Stimulated activated CD4-positive, alpha-beta T cell treated with anti-CD3 and anti-CD28 coated beads, TNF-alpha, amount 100 ng/mL, for 1 hour (primary cell): ENCODE data around the gene ELN.
"Not testable (repeated sequence)": the region's sequence is repeated elsewhere in the genome, so short reads cannot be mapped to it uniquely, and the experiment has no call there.

Experiments used
- DNase-seq, 3 donors: peaks; one replicate each; pipeline ENCODE4 v3.0.0-alpha.2; 2020; ENCODE audit warnings: low read depth in 3 of 3, low spot score in 1 of 3

Gene ELN

DNA sequence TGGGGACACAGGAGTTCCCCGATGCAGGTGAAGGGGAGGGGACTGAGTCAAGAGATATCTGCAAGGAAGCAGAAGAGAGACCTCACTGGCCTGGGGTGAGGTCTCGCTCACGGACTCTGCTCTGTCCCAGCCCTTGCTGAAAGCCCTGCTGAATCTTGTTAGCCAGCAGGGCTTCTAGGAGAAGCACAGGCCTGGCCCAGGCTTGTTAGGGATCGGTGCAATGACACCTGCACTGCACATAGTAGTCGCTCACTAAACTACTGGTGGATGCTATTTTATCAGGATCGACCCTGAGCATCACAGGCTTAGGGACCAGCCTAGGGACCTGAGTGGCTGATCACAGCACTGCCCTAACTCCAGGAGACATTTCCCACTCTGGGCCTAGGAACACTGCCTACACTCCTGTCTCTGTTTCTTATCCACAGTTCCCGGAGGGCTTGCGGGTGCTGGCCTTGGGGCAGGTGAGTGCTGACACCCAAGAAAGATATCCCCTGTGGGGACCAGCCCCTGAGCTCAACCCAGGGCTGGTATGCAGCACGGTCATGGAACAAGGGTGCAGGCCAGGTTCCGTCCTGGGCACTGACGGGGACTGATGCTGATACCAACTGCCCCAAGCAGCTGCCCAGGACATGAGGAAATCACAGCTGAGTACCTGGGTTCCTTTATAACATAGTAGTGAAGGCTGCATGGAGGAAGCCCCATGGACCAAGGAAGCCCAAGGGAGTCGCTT lies 13.0 kb downstream of the ELN start:
- no peak for DNase-seq

DNA sequence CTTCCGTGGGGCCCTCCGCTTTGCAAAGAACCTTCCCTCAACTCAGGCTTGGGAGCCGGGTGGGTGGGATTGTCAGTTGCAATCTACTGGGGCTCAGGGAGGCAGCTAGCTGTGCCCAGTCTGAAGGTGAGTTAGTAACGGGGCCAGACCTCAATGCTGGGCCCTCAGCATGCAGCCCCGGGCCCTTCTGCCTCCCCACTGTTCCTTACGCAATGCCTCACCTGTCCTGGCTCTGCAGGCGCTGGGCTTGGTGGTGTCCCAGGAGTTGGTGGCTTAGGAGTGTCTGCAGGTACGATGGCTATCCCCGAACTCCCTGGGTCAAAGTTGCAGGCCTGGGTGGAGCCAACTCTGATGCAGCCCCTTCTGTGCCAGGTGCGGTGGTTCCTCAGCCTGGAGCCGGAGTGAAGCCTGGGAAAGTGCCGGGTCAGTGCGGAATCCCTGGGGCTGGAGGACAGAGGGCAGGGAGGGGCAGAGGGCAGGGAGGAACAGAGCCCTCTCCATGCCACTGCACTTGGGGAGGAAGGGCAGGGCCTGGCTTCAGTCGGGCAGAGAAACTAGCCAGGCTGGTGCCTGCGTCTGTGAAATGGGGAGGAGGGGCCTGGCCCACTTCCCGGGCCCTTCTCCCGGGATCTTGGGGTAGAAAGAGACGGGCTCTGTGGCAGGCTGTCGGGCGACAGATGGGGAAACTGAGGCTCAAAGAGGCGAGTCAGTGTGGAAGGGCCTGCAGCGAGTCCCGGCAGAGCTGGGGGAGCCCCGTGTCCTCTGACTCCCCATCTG lies 15.0 kb downstream of the ELN start:
- no peak for DNase-seq

DNA sequence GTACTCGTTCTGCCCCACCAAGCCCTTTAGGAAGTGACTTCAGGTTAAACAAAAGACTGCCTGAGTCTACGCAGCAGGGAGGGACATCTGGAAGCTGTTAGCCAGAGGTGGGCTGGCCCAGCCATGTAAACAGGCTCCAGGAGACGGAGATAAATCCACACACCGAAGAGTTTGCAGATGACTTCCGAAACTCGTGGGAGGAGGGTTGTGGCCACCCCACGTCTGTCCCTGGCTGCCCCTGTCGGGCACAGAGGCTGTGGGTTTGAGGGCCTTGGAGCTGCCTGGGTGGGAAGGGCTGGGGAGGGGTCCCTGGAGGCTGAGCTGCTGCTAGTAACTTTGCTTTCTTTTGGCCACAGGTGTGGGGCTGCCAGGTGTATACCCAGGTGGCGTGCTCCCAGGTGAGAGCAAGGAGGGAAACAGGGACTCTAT lies 15.6 kb downstream of the ELN start:
- DNase-seq, result no peak

DNA sequence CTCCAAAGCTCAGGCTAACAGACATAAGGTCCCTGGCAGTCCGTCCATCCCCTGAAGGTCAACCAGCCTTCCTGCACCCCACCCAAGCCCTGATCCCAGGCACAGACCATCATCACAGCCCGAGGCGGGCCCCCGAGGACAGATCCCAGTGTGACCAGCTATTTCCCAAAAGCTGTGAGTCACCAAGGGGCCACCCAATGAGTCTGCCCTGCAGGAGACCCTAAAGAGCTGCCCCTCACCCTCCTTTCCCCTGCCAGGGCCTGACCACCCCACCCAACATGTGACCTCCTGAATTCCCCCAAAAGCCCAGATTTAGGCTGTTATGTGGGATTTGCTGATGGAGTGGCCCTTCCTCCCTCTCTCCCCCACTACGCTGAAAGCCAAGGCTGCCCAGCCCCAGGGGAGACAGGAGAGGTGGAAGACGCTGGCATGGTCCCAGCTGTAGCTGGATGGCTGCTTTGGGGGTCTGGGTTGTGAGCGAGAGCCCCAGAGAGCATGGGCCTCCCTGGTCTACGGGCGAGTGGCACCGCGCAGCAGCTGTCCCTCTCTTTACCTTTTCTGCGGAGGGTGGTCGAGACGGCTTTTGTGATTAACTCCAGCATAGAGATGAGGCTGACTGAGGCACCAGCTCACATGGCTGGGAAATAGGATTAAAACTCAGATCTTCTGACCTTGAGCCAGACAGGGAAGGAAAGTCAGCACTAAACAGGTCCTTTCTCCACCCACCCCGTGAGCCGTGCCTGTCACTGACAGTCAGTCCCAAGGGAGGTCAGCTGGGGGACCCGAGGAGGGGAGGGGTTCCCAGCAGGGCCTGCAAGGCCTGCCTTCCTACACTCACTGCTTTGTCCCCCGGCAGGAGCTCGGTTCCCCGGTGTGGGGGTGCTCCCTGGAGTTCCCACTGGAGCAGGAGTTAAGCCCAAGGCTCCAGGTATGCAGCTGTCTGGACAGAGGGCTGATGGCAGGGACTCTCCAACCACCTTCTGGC lies 16.7 kb downstream of the ELN start:
- DNase-seq, result no peak

DNA sequence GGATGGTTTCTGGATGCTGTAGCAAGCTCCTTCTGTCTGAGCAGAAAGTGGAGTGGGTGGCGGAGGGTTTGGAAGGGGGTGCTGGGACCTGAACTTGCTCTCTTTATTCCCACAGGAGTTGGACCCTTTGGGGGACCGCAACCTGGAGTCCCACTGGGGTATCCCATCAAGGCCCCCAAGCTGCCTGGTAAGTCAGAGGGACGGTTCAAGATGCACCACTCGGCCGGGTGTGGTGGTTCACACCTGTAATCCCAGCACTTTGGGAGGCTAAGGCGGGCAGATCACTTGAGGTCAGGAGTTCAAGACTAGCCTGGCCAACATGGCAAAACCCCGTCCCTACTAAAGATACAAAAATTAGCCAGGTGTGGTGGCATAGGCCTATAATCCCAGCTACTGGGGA lies 18.6 kb downstream of the ELN start:
- not testable (repeated sequence) for DNase-seq

DNA sequence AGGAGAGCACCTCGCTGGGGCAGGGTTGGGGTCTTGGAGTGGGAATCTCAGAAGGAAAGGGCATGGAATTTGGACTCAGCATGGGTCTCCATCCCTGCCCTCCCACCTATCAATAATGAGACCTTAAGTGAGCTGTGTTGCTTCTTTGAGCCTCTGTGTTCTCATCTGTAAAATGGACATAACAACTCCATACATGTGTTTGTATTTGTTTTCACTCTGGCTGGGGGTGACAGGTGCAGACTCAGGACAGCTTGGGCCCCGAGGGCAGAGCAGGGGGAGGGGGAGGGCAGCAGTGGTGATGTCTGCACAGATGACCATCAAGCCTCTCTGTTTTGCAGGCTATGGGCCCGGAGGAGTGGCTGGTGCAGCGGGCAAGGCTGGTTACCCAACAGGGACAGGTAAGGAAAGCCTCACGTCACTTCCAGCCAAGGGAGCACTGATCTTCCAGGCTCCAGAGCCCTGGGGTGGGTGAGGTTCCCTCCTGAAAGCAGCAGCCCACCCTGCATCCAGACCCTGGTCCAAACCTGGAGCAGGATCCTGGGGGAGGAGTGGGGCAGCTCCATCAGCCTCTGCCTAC lies 19.9 kb downstream of the ELN start:
- no peak for DNase-seq

DNA sequence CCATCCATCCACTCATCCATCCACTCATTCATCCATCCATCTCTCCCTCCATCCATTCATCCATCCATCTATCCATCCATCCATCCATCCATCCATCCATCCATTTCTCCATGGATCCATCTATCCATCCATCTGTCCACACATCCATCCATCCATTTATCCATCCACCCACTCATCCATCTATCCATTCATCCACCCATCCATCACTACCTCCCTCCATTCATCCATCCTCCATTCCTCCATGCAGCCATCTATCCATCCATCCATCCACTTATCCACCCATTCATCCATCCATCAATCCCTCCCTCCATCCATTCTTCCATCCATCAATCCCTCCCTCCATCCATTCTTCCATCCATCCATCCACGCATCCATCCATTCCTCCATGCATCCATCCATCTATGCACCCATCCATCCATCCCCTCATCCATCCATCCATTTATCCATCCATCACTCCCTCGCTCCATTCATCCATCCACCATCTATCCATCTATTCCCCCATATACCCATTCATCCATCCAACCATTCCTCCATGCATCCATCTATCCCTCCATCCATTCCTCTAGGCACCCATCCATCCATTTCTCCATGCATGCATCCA lies 21.1 kb downstream of the ELN start:
- no peak for DNase-seq

DNA sequence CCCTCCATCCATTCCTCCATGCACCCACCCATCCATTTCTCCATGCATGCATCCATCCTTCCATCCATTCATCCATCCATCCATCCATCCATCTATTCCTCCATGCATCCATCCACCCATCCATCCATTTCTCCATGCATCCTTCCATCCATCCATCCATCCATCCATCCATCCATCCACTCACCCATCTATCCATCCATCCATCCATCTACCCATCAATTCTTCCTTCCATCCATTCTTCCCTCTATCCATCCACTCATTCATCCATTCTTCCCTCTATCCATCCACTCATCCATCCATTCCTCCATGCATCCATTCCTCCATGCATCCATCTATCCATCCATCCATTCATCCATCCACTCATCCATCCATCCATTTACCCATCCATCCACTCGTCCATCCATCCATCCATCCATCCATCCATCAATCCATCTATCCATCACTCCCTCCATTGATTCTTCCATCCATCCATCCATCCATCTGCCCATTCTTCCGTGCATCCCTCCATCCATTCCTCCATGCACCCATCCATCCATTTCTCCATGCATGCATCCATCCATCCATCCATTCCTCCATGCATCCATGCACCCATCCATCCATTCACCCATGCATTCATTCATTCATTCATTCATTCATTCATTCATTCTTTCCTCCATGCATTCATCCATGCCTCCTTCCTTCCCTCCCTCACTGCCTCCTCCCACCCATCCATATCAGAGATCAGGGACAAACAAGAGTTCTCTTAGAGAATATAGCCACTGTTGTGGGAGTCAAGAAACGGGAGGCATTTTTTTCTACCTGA lies 22.2 kb downstream of the ELN start:
- DNase-seq, result no peak

DNA sequence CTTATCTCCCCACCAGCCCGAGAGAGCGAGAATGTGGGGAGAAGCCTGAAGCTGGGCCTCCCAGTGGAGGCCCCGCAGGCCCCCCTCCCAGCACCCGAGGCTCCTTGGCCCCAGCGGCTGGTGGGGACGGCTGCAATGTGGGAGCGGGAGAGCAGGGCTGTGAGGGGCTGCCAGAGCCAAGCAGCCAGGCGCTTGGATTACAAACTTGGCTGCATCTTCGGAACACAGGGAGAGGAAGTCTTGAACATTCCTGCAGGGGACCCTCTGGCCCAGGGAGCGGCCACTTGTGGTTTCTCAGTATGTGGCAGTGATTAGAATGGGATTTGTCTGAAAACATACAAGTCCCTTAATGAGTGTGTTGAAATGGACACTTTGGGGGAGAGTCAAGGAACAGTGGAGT lies 23.2 kb downstream of the ELN start:
- DNase-seq, result no peak

DNA sequence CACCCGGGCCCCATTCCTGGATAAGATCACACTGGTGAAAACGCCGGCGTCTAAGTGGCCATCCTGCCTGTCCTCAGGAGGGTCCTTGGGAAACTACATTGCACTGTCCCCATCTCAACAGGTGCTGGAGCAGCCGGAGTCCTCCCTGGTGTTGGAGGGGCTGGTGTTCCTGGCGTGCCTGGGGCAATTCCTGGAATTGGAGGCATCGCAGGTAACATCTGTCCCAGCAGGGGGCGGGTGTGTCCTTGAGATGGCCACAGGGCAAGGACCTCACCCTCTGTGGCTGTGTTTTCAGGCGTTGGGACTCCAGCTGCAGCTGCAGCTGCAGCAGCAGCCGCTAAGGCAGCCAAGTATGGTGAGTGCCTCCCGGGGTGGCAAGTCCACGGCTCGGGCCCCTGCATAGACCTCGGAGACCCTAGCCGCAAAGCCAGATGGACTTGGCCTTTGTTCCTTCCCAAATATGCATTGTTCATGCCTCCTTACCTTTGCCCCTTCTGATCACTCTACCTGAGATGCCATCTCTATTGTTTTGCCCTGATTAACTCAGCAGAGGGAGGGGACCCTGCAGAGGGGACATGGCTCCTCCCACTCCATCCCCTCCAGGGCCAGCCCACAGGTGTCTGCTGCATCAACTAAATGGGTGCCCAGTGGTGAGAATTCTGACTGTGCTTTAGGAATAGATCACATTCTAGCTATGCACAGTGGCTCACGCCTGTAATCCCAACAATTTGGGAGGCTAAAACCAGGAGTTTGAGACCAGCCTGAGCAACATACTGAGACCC lies 23.8 kb downstream of the ELN start:
- DNase-seq, result no peak

DNA sequence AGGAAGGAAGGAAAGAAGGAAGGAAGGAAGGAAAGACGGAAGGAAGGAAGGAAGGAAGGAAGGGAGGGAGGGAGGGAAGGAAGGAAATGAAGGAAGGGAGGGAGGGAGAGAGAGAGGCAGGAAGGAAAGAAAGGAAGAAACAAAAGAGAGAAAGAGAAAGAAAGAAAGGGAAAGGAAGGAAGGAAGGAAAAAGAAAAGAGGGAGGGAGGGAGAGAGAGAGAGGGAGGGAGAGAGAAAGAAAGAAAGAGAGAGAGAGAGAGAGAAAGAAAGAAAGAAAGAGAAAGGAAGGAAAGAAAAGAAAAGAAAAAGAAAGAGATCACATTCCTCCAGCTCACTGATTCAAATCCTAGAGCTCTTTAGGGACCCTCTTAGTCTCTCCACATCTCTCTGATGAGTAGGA lies 24.7 kb downstream of the ELN start:
- no peak for DNase-seq

DNA sequence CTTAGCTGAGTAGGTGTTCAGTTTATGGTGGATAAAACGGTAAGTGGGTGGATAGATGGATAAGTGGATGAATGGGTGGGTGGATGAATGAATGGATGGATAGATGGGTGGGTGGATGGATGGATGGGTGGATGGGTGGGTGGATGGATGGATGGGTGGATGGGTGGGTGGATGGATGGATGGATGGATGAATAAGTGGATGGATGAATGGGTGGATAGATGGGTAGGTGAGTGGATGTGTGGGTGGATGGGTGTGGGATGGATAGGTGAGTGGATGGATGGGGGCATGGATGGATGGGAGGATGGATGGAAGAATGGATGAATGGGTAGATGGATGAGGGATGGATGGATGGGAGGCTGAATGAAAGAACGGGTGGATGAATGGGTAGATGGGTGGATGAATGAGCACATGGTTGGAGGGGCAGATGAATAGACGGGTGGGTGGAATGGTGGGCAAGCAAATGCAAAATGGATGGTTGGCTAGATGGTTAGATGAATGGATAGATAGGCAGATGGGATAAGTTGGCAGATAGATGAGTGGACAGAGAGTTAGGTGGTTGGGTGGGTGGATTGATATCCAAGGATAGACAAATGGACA lies 25.7 kb downstream of the ELN start:
- no peak for DNase-seq

DNA sequence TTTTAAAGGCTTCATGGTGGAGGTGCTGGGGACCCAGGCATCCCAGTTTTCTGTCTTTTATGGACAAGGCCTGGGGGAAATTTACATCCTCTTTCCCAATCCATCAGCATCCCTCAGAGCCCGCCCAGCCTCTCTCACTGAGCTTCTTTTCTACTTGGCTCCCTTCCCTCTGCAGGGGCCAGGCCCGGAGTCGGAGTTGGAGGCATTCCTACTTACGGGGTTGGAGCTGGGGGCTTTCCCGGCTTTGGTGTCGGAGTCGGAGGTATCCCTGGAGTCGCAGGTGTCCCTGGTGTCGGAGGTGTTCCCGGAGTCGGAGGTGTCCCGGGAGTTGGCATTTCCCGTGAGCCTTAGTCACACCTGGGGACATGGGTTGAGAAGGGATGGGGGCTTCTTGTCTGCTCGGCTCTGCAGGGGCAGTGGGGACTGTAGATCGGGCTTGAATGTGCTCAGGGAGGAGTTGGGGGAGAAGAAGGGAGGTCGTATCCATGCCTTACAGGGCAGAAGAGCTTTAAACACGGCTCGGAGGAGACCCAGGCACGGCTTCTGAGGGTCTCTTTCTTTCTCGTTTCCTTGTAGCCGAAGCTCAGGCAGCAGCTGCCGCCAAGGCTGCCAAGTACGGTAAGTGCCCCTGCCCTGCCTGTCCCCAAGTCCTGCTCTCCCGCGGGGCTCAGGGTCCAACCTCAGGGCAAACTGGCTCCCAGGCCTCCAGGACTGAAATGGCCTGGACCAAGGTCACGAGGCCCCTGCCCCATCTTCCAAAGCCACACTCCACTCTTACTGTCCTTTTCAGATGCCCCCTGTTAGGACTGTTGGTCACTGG lies 28.3 kb downstream of the ELN start:
- no peak for DNase-seq

DNA sequence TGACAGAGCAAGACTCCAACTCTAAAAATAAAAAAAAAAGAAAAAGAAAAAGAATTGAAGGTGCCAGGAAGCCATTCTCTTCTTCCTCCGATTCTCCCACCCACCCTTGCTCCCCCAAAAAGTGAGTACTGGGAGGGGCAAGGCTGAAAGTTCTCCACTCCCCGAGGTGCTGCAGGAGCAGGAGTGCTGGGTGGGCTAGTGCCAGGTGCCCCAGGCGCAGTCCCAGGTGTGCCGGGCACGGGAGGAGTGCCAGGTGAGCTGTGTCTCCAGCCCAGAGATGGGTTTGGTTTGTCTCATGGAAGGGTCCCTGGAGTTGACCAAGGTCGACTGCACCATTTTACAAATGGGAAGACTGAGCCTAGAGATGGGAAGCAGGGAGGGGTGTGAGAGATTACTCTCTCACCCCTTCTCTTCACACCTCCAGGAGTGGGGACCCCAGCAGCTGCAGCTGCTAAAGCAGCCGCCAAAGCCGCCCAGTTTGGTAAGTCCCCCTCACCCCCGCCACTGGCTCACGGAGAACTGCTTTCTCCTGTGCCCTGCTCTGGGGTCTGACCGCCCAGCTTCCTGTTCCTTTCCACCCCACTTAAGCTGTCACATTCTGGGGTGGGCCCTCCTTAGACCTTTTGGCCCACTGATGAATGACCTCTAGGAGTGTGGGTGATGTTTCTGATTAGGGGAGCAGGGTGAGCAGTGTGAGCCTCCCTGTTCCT lies 29.4 kb downstream of the ELN start:
- DNase-seq, result no peak

DNA sequence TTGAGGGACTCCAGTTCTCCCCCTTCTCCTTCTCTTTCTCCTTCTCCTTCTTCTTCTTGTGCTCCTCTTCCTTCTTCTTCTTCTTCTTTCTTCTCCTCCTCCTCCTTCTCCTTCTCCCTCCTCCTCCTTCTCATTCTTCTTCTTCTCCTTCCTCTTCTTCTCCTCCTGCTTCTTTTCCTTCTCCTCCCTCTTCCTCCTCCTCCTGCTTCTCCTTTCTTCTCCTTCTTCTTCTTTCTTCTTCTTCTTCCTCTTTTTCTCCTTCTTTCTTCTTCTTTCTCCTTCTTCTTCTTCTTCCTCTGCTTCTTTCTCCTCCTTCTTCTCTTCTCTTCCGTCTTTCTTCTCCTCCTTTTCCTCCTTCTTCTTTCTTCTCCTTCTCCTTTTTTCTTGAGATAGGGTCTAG lies 30.0 kb downstream of the ELN start:
- no peak for DNase-seq

DNA sequence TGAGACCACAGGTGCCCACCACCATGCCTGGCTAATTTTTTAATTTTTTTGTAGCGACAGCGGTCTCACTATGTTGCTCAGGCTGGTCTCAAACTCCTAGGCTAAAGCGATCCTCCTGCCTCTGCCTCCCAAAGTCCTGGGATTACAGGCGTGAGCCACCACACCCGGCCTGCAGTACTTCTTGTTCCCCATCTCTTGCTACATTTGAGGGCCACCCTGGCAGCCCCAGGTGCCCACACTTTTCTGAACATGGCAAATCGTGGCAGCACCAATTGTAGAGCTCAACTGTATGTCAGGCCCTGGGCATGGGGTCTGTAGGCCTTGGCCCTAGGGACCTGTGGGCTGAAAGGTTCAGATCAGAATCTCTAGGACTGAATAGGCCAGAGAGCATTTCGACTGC lies 30.5 kb downstream of the ELN start:
- DNase-seq, result no peak

DNA sequence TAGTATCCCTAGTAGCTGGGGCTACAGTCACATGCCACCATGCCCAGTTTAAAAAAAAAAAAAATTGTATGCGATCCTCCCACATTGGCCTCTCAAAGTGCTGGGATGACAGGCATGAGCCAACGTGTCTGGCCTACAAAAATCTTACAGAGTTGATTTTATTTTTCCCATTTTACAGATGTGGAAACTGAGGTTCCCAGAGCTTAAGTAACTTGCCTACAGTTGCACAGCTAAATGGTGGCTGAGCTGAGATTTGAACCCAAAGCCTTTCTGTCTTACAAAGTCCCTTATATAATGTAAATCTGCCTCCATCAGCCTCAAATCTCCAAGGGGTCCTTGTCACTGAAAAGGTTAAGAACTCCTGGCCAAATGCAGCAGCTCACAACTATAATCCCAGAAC lies 31.1 kb downstream of the ELN start:
- no peak for DNase-seq
